ENCODE results near the gene SLC9A7.
A peak's percentile ranks its signal among the peaks of the same experiment; 100 is the strongest.

Gene SLC9A7

GRCh38 chrX:46579250-46579649 is 179.7 kb downstream of the SLC9A7 start:
- no peak for TF ChIP-seq GATA1 (IDR thresholded peaks at IDR 0.05; ENCODE audit: low read depth, low read length)

GRCh38 chrX:46577221-46578005 is 181.5 kb downstream of the SLC9A7 start:
- no peak for DNase-seq

More at GRCh38 chrX:46579250-46579649, 179.7 kb downstream of the SLC9A7 start:
- DNase-seq, result no peak

DNA sequence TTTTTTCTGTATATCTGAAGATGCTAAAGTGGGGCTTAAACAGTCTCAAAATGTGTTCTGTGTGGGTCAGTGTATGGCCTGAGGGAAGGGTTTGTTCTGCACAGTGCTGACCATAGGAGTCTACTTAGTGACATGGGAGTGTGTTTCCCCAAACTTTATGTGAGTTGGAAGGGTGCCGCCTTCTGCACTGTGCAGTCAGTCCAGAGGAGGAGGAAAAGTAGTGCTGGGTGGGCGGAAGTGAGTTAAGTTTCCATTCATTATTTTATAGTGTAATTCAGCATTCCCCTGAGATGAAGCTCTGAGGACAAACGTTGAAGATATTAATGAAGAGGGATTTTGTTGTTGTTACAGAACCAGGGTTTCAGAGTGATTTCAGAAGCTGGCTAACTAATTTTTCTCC is 182.5 kb downstream of the SLC9A7 start:
- TF ChIP-seq GATA1 (IDR thresholded peaks at IDR 0.05; ENCODE audit: low read depth, low read length) (no peak), POLR2A (IDR thresholded peaks at IDR 0.05; ENCODE audit: low read length) (no peak)
- DNase-seq, result no peak

More at GRCh38 chrX:46577221-46578005, 181.5 kb downstream of the SLC9A7 start:
- no peak for TF ChIP-seq POLR2A (IDR thresholded peaks at IDR 0.05; ENCODE audit: low read length)
- TF ChIP-seq GATA1 (IDR thresholded peaks at IDR 0.05; ENCODE audit: low read depth, low read length), result no peak

GRCh38 chrX:46575991-46576392 is 182.9 kb downstream of the SLC9A7 start:
- no peak for TF ChIP-seq POLR2A (IDR thresholded peaks at IDR 0.05; ENCODE audit: low read length)
- no peak for TF ChIP-seq GATA1 (IDR thresholded peaks at IDR 0.05; ENCODE audit: low read depth, low read length)
- DNase-seq, result no peak

DNA sequence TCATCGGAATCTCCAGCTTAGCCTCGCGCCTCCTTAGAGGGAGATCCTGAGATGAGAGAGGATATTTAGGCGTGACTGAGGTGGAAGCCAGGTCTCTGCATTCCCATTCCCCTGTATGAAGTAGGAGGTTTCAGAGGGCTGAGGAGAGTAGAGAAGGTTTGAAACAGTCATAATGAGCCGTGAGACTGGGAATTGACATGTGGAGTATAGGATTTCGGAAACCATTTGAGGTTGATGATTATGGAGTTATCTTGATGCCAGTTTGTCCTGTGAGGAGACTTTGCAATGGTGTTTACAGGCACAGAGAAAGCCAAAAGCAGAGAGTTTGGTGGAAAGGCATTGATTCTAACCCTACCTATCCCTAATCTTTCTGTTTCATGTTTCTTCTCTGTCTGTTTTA is 183.3 kb downstream of the SLC9A7 start:
- TF ChIP-seq GATA1 (IDR thresholded peaks at IDR 0.05; ENCODE audit: low read depth, low read length) (no peak), POLR2A (IDR thresholded peaks at IDR 0.05; ENCODE audit: low read length) (no peak)
- no peak for DNase-seq

GRCh38 chrX:46574774-46575381 is 184.0 kb downstream of the SLC9A7 start:
- TF ChIP-seq GATA1 (IDR thresholded peaks at IDR 0.05; ENCODE audit: low read depth, low read length) (no peak), POLR2A (IDR thresholded peaks at IDR 0.05; ENCODE audit: low read length) (no peak)

DNA sequence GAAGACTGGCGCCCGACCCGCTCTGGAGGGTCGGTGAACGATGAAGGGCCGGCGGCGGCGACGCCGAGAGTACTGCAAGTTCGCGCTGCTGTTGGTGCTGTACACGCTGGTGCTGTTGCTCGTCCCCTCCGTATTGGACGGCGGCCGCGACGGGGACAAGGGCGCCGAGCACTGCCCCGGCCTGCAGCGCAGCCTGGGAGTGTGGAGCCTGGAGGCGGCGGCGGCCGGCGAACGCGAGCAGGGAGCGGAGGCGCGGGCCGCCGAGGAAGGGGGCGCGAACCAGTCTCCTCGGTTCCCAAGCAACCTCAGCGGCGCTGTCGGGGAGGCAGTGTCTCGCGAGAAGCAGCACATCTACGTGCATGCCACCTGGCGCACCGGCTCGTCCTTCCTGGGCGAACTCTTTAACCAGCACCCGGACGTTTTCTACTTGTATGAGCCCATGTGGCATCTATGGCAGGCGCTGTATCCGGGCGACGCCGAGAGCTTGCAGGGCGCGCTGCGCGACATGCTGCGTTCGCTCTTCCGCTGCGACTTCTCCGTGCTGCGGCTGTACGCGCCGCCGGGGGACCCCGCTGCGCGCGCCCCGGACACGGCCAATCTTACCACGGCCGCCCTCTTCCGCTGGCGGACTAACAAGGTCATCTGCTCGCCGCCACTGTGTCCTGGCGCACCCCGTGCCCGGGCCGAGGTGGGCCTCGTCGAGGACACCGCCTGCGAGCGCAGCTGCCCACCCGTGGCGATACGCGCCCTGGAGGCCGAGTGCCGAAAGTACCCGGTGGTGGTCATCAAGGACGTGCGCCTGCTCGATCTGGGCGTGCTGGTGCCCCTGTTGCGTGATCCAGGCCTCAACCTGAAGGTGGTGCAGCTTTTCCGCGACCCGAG is 184.8 kb downstream of the SLC9A7 start:
- DNase-seq, result peak; percentile 15 to 36
- TF ChIP-seq POLR2A (IDR thresholded peaks at IDR 0.05; ENCODE audit: low read length), result no peak
- TF ChIP-seq GATA1 (IDR thresholded peaks at IDR 0.05; ENCODE audit: low read depth, low read length), result no peak

More at GRCh38 chrX:46574774-46575381, 184.0 kb downstream of the SLC9A7 start:
- peak; percentile 3 to 18 for DNase-seq

DNA sequence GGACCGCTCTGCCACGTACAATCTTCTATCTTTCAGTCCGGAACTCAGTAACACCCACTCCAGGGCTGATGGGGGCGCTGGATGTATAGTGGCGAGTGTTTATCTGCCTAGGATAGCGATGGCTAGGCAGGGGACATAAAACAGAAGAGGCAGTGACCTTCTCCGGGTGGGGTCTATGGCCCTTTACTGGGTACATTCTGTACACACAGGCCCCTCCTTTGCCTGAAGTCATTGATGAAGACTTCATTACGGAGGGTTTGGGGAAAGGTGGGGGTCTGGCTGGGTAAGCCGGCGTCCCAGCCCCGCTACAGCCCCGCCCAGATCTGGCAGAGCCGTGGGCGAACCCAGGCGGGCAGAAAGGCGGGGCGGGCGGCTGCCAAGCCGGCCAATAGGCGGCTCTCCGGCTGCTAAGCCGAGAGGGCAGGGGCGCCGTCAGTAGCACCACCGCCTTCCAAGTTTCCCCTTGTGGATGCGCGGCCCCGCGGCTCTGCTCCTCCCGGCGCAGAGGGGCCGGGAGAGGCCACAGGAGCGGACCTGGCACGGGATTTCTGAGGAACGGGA is 185.5 kb downstream of the SLC9A7 start, which contains the start of gene CHST7:
Gene CHST7, plus strand, starts transcription at position 435 of the 561 bp plus-strand sequence. CDS start 167 bp downstream, outside the sequence.
- peak; percentile 28 to 33 for DNase-seq
- TF ChIP-seq POLR2A (IDR thresholded peaks at IDR 0.05; ENCODE audit: low read length), result no peak

- no peak for TF ChIP-seq GATA1 (IDR thresholded peaks at IDR 0.05; ENCODE audit: low read depth, low read length)
- no peak for TF ChIP-seq POLR2A (IDR thresholded peaks at IDR 0.05; ENCODE audit: low read length)
- DNase-seq, result no peak
Observed at GRCh38 chrX:46572340-46572936, 186.5 kb downstream of the SLC9A7 start.

GRCh38 chrX:46571423-46572339 is 187.2 kb downstream of the SLC9A7 start:
- TF ChIP-seq GATA1 (IDR thresholded peaks at IDR 0.05; ENCODE audit: low read depth, low read length) (no peak), POLR2A (IDR thresholded peaks at IDR 0.05; ENCODE audit: low read length) (no peak)
- no peak for DNase-seq

DNA sequence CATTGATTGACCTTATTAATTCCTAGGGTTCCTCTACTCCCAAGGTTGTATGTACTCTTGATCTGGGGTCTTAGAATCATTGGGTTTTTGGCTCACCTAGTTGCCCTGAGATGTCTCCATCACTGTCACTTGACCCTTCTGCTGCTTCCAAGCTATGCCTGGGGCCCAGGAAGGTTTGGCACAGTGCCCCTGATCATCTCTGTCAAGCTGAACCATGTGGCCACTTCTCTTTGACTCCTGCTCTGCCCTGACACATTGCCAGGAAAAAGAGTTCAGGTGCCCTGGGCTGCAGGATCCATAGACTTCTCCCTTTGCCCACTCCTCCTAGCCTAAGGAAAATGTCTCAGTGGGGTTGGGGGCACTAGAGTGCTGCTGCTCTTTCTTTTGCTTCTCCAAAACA is 189.3 kb downstream of the SLC9A7 start:
- no peak for DNase-seq
- TF ChIP-seq GATA1 (IDR thresholded peaks at IDR 0.05; ENCODE audit: low read depth, low read length) (no peak), POLR2A (IDR thresholded peaks at IDR 0.05; ENCODE audit: low read length) (no peak)

GRCh38 chrX:46567388-46567787 is 191.5 kb downstream of the SLC9A7 start:
- no peak for DNase-seq
- TF ChIP-seq POLR2A (IDR thresholded peaks at IDR 0.05; ENCODE audit: low read length), result no peak
- TF ChIP-seq GATA1 (IDR thresholded peaks at IDR 0.05; ENCODE audit: low read depth, low read length), result no peak

All from erythroblast (primary cell).